Measurements from ENCODE around the gene NGEF.

NGEF gene

DNA sequence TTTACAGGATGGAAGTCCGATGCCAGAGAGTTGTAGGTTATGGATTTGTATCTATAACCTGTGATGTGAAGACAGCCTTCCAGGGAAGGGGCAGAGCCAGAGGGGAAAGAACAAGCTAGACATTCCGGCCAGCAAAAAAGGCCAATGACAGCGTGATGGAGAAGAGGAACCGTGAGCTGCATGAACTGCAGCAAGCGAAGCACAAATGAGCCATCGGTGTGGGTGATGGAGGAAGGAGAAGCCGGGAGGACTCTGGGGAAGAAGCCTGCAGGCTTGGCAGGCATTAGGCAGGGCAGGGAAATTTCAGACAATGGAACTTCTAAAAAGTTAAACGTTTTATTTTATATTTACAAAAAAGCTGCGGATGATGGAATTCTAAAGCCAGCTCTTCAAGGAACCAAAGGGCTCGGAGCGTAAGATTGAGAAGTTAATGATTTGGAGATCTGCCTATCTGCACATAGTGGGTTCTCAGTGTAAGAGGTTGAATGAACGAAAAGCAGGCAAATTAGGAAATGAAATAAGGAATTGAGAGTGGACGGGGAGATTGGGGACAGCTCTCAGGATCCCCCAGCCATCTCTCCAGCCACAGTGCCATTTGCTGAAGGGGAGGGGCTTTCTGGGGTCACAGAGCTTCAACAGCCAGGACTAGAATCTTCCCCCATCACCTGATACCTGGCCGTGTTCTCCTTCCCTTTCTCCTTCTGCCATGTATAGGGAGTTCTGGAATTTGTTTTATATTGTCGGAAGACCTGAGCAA lies 28.4 kb downstream of the NGEF start:
- no peaks in the 10 kb centered on the region for H4K20me1 ChIP-seq (ENCODE audit: insufficient read depth, low read length)
- H3K79me2 ChIP-seq (ENCODE audit: insufficient read depth, low read length) = no peaks in the 10 kb centered on the region
- no peak overlapping the region for H2AFZ ChIP-seq (ENCODE audit: low read length)
- H3K4me2 ChIP-seq (ENCODE audit: low read length) = no peak overlapping the region
- TF ChIP-seq, protein P1, sequence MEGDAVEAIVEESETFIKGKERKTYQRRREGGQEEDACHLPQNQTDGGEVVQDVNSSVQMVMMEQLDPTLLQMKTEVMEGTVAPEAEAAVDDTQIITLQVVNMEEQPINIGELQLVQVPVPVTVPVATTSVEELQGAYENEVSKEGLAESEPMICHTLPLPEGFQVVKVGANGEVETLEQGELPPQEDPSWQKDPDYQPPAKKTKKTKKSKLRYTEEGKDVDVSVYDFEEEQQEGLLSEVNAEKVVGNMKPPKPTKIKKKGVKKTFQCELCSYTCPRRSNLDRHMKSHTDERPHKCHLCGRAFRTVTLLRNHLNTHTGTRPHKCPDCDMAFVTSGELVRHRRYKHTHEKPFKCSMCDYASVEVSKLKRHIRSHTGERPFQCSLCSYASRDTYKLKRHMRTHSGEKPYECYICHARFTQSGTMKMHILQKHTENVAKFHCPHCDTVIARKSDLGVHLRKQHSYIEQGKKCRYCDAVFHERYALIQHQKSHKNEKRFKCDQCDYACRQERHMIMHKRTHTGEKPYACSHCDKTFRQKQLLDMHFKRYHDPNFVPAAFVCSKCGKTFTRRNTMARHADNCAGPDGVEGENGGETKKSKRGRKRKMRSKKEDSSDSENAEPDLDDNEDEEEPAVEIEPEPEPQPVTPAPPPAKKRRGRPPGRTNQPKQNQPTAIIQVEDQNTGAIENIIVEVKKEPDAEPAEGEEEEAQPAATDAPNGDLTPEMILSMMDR (IDR thresholded peaks at IDR 0.05; ENCODE audit: low read length) = no peak
- TF ChIP-seq EZH2 (IDR thresholded peaks at IDR 0.05; ENCODE audit: borderline replicate concordance, low read length) = no peak
- no peak overlapping the region for H3K9ac ChIP-seq (ENCODE audit: low read length)
- H3K4me3 ChIP-seq (ENCODE audit: low read depth, low read length, poor library complexity, severe bottlenecking) = no peak overlapping the region
- peaks cover 7% of the 10 kb centered on the region for H3K27me3 ChIP-seq (ENCODE audit: insufficient read depth, low read length)
- H3K36me3 ChIP-seq (ENCODE audit: insufficient read depth, low read length) = no peaks in the 10 kb centered on the region
- peaks cover 6% of the 10 kb centered on the region; the same call in 1 of the 2 replicates for H3K9me3 ChIP-seq (ENCODE audit: low read length)
- no peak overlapping the region for H3K27ac ChIP-seq (ENCODE audit: low read depth, low read length, poor library complexity, severe bottlenecking)
- no peaks in the 10 kb centered on the region for H3F3A ChIP-seq (ENCODE audit: insufficient read depth, low read length)
- no peaks in the 10 kb centered on the region for H3K4me1 ChIP-seq (ENCODE audit: insufficient read depth, low read length, severe bottlenecking)
- H3K9me2 ChIP-seq (ENCODE audit: low read depth, low read length) = no peaks in the 10 kb centered on the region

DNA sequence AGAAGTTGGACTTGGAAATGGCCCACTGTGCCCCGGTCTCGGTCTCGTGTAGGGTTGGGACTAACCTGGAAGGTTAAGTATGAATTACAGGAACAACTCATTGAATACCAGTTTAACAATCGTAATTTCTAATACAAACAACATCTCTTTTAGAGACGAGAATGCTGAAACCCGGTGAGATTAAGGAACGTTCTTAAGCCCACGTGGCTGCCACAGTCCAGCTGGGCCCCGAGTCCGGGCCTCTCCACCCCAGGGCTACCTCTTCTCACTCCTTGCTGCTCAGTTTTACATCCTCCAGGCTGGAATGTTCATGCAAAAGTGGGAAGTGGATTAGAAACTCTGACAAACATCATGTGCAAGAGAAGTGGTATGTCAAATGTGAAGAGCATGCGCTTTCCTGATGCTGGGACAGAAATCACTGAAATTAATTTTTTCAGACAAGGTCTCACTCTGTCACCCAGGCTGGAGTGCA lies 29.4 kb downstream of the NGEF start:
- Histone ChIP-seq H3K27me3 (ENCODE audit: insufficient read depth, low read length) (peaks cover 7% of the 10 kb centered on the region), H3K36me3 (ENCODE audit: insufficient read depth, low read length) (no peaks in the 10 kb centered on the region), H3K4me1 (ENCODE audit: insufficient read depth, low read length, severe bottlenecking) (peaks cover 3% of the 10 kb centered on the region), H3K4me2 (ENCODE audit: low read length) (no peak overlapping the region), H3K27ac (ENCODE audit: low read depth, low read length, poor library complexity, severe bottlenecking) (no peak overlapping the region), H3F3A (ENCODE audit: insufficient read depth, low read length) (no peaks in the 10 kb centered on the region), H3K9ac (ENCODE audit: low read length) (no peak overlapping the region), H2AFZ (ENCODE audit: low read length) (no peak overlapping the region), H3K4me3 (ENCODE audit: low read depth, low read length, poor library complexity, severe bottlenecking) (no peak overlapping the region), H3K79me2 (ENCODE audit: insufficient read depth, low read length) (no peaks in the 10 kb centered on the region), H3K9me3 (ENCODE audit: low read length) (peaks cover 6% of the 10 kb centered on the region; the same call in 1 of the 2 replicates), H3K9me2 (ENCODE audit: low read depth, low read length) (no peaks in the 10 kb centered on the region), H4K20me1 (ENCODE audit: insufficient read depth, low read length) (no peaks in the 10 kb centered on the region)
- no peak for TF ChIP-seq EZH2 (IDR thresholded peaks at IDR 0.05; ENCODE audit: borderline replicate concordance, low read length)
- TF ChIP-seq, protein P1 (IDR thresholded peaks at IDR 0.05; ENCODE audit: low read length) = no peak

DNA sequence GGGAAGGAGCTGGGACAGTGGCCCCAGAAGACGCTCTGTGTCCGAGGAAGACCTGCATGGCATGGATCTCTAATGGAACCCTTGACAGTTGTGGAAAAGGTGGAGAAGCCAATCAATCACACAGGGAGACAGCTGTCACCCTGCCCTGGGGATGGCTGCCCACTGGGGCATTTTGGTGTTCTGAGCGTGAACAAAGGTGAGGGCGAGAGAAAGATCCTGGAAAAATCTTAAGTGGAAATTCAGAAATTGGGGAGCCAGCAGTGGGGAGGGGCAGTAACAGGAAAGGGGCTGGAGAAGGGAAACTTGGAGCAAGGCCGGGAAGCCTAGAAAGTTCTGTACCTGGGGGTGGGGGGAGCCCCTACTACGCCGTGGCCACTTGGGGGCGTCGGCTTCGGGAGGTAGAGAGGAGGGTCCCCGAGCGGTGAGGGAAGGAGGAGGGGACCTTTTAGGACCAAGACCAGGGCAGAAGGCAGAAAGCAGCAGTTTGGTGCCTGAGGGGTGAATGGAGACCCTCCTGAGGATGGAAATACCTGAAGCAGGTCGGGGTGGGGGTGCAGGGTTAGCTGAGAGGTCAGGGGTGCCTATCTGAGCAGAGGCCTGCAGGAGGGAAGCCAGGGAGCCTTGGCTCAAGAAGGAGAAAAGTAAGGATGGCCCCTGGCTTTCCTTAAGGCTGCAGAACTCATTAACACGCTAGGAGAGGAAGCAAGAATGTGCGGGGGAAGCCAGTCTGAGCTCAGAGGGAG lies 30.0 kb downstream of the NGEF start:
- H3K27ac ChIP-seq (ENCODE audit: low read depth, low read length, poor library complexity, severe bottlenecking) = no peak overlapping the region
- no peaks in the 10 kb centered on the region for H3K36me3 ChIP-seq (ENCODE audit: insufficient read depth, low read length)
- no peaks in the 10 kb centered on the region for H3K79me2 ChIP-seq (ENCODE audit: insufficient read depth, low read length)
- no peaks in the 10 kb centered on the region for H3F3A ChIP-seq (ENCODE audit: insufficient read depth, low read length)
- H3K4me1 ChIP-seq (ENCODE audit: insufficient read depth, low read length, severe bottlenecking) = peaks cover 4% of the 10 kb centered on the region
- H3K9me2 ChIP-seq (ENCODE audit: low read depth, low read length) = no peaks in the 10 kb centered on the region
- no peaks in the 10 kb centered on the region for H4K20me1 ChIP-seq (ENCODE audit: insufficient read depth, low read length)
- no peak for TF ChIP-seq EZH2 (IDR thresholded peaks at IDR 0.05; ENCODE audit: borderline replicate concordance, low read length)
- TF ChIP-seq, protein P1 (IDR thresholded peaks at IDR 0.05; ENCODE audit: low read length) = peak; percentile 38; the same call in 1 of the 2 replicates
- H3K9ac ChIP-seq (ENCODE audit: low read length) = no peak overlapping the region
- peaks cover 7% of the 10 kb centered on the region for H3K27me3 ChIP-seq (ENCODE audit: insufficient read depth, low read length)
- H3K4me3 ChIP-seq (ENCODE audit: low read depth, low read length, poor library complexity, severe bottlenecking) = no peak overlapping the region
- H3K9me3 ChIP-seq (ENCODE audit: low read length) = peaks cover 6% of the 10 kb centered on the region; the same call in 1 of the 2 replicates
- no peak overlapping the region for H2AFZ ChIP-seq (ENCODE audit: low read length)
- no peak overlapping the region for H3K4me2 ChIP-seq (ENCODE audit: low read length)

Measured in OCI-LY1 (cell line).